Liver (tissue), 9 donors: Measurements from ENCODE around the gene MMS19. TPM values are rescaled to one million over a fixed set of nuclear protein-coding genes. Genes with fewer than 3 reads are reported as not detected.
"Not testable (repeated sequence)": the region's sequence is repeated elsewhere in the genome, so short reads cannot be mapped to it uniquely, and the experiment has no call there.

ENCODE experiments used
- DNase-seq: peaks from one replicate; pipeline ENCODE4 v3.0.0-alpha.2; 2017; ENCODE audit warnings: low spot score
- H3K27ac ChIP-seq, 2 donors: one replicate each; pipeline ENCODE4 v1.7.0; 2013; ENCODE audit warnings: inconsistent platforms in 2 of 2, low read length in 2 of 2, control low read depth in 1 of 2, low read depth in 1 of 2, mild to moderate bottlenecking in 1 of 2
- H3K27me3 ChIP-seq, 4 donors: one replicate each; pipeline versions ENCODE4 v1.6.1 to v1.7.0; 2013; ENCODE audit warnings: low read length in 3 of 4, inconsistent platforms in 1 of 4, mild to moderate bottlenecking in 1 of 4, moderate library complexity in 1 of 4; ENCODE audit not compliant: control insufficient read depth in 4 of 4, insufficient read depth in 4 of 4
- H3K36me3 ChIP-seq, 4 donors: one replicate each; pipeline versions ENCODE4 v1.6.1 to v1.7.0; 2013; ENCODE audit warnings: low read length in 3 of 4, mild to moderate bottlenecking in 3 of 4, low read depth in 1 of 4, moderate library complexity in 1 of 4; ENCODE audit not compliant: control insufficient read depth in 4 of 4, insufficient read depth in 3 of 4
- H3K4me1 ChIP-seq, 4 donors: one replicate each; pipeline versions ENCODE4 v1.6.1 to v1.7.0; 2013; ENCODE audit warnings: low read length in 3 of 4, mild to moderate bottlenecking in 3 of 4, moderate library complexity in 1 of 4; ENCODE audit not compliant: control insufficient read depth in 4 of 4, insufficient read depth in 4 of 4
- H3K4me3 ChIP-seq, 3 donors: one replicate each; pipeline versions ENCODE4 v1.6.1 to v1.7.0; 2013; ENCODE audit warnings: low read length in 3 of 3, control low read depth in 1 of 3, low read depth in 1 of 3, mild to moderate bottlenecking in 1 of 3
- H3K9ac ChIP-seq, 2 donors: one replicate each; pipeline ENCODE4 v1.7.0; 2013; ENCODE audit warnings: low read length in 2 of 2, mild to moderate bottlenecking in 2 of 2, moderate library complexity in 2 of 2, control low read depth in 1 of 2, low read depth in 1 of 2
- H3K9me3 ChIP-seq, 4 donors: one replicate each; pipeline versions ENCODE4 v1.6.1 to v1.7.0; 2013; ENCODE audit warnings: low read length in 3 of 4; ENCODE audit not compliant: control insufficient read depth in 4 of 4
- EGR1 ChIP-seq, 2 donors: IDR thresholded peaks; 2 replicates each; pipeline ENCODE4 v1.6.1; 2016 to 2018; ENCODE audit warnings: antibody characterized with exemption in 2 of 2, low read depth in 2 of 2
- RXRA ChIP-seq, 2 donors: IDR thresholded peaks; 2 replicates each; pipeline ENCODE4 v1.6.1; 2017 to 2018; ENCODE audit warnings: antibody characterized with exemption in 2 of 2, mild to moderate bottlenecking in 1 of 2
- SP1 ChIP-seq: IDR thresholded peaks from 2 replicates; pipeline ENCODE4 v1.6.1; 2018; ENCODE audit warnings: antibody characterized with exemption, mild to moderate bottlenecking
- YY1 ChIP-seq: IDR thresholded peaks from 2 replicates; pipeline ENCODE4 v1.6.1; 2016; ENCODE audit warnings: antibody characterized with exemption, mild to moderate bottlenecking
- whole genome bisulfite sequencing: extraction: QIAGEN DNeasy Blood & Tissue Kit; methylation state at CpG from one replicate; pipeline ENCODE4 v1.1.7; 2013; 5-methylcytosine and 5-hydroxymethylcytosine counted together
- polyA plus RNA-seq, 2 donors: library from polyadenylated mRNA; stranded (reverse) in 1 of 2; unstranded in 1 of 2; fragments of 200-250 nt in 1 of 2; fragments of >200 nt in 1 of 2; fragmentation: Nextera tagmentation in 1 of 2; extraction: Ambion mirVana in 1 of 2; gene quantifications; one replicate each; pipeline versions ENCODE4 v1.2.1 to v1.2.3, GENCODE V29; 2013 to 2015
- total RNA-seq, 2 donors: library from RNA; depleted of rRNA; stranded (reverse); fragments of >200 nt; gene quantifications; one replicate each; pipeline ENCODE4 v1.2.3, GENCODE V29; 2014
- TF ChIP-seq, protein P1 (sequence below): IDR thresholded peaks from 2 replicates; pipeline ENCODE4 v1.6.1; 2016; ENCODE audit warnings: antibody characterized with exemption, mild to moderate bottlenecking
- TF ChIP-seq, protein P2 (sequence below): IDR thresholded peaks from 2 replicates; pipeline ENCODE4 v1.6.1; 2016; ENCODE audit warnings: antibody characterized with exemption
- TF ChIP-seq, protein P3 (sequence below): fragments of 150-350 bp; IDR thresholded peaks from 2 replicates; pipeline ENCODE4 v1.5.1; 2017; ENCODE audit warnings: improper control_type of control experiment, low read depth, low read length; ENCODE audit not compliant: missing input control
- TF ChIP-seq, protein P4 (sequence below): IDR thresholded peaks from 2 replicates; pipeline ENCODE4 v1.6.1; 2016; ENCODE audit warnings: antibody characterized with exemption
- donor health status: healthy.
- donor health status: healthy.
- donor health status: healthy.
- donor health status: healthy.
- donor health status: healthy.

Gene MMS19
- total and polyA plus RNA-seq, 4 donors, result 15.0 to 29.1 (median 24.1) TPM

DNA sequence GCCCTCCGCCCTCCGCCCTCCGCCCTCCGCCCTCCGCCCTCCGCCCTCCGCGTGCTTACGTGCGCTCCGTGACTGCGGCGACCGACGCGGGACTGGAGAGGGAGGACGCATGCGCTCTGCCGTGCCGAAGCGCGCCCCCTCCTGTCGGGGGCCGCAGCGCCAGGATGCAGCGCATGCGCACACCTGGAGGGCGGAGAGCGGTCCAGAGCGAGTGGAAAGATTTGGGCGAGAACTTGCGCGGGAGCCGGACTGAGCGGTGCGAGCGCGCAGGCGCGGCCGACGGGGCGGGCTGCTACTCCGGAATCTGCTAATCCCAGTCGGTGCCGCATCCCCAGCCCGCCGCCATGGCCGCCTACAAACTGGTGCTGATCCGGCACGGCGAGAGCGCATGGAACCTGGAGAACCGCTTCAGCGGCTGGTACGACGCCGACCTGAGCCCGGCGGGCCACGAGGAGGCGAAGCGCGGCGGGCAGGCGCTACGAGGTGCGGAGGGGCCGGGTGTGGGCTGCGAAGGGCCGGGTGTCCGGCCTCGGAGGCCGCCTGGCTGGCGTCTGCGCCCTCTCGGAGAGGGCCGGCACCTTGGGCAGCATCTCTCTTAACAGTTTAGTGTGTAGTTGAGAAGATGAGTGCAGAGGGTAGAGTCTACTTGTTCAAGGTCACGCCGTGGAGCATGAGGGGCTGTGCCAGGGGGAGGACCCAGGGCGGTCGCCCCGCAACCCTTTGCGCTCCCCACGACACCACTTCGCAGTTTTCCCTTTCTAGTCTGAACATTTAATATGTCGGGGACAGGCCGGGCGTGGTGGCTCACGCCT, 72.1 kb downstream of the MMS19 start, which contains the start of gene PGAM1:
TSS of gene PGAM1 (plus strand) at position 228 of the 812 bp plus-strand sequence. CDS start at position 345, 117 bp downstream.
- DNase-seq, result peak; percentile 92
- peak within 1 kb of the TSS; percentile 90 to 93 for H3K27ac ChIP-seq
- H3K4me1 ChIP-seq, result peaks cover 2 to 20% (median 13%) of the 10 kb centered on the region in 4 donors
- peak within 1 kb of the TSS; percentile 83 to 89 for H3K9ac ChIP-seq
- WGBS, result 2% methylated on average over 88 of the region's 90 CpGs
- no peaks in the 10 kb centered on the region for H3K27me3 ChIP-seq
- H3K36me3 ChIP-seq, result peaks cover 2 to 14% (median 7%) of the 10 kb centered on the region in 4 donors
- TF ChIP-seq, protein P1, sequence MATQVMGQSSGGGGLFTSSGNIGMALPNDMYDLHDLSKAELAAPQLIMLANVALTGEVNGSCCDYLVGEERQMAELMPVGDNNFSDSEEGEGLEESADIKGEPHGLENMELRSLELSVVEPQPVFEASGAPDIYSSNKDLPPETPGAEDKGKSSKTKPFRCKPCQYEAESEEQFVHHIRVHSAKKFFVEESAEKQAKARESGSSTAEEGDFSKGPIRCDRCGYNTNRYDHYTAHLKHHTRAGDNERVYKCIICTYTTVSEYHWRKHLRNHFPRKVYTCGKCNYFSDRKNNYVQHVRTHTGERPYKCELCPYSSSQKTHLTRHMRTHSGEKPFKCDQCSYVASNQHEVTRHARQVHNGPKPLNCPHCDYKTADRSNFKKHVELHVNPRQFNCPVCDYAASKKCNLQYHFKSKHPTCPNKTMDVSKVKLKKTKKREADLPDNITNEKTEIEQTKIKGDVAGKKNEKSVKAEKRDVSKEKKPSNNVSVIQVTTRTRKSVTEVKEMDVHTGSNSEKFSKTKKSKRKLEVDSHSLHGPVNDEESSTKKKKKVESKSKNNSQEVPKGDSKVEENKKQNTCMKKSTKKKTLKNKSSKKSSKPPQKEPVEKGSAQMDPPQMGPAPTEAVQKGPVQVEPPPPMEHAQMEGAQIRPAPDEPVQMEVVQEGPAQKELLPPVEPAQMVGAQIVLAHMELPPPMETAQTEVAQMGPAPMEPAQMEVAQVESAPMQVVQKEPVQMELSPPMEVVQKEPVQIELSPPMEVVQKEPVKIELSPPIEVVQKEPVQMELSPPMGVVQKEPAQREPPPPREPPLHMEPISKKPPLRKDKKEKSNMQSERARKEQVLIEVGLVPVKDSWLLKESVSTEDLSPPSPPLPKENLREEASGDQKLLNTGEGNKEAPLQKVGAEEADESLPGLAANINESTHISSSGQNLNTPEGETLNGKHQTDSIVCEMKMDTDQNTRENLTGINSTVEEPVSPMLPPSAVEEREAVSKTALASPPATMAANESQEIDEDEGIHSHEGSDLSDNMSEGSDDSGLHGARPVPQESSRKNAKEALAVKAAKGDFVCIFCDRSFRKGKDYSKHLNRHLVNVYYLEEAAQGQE, result peak; percentile 53
- peak; percentile 78 for TF ChIP-seq YY1
- TF ChIP-seq, protein P2, sequence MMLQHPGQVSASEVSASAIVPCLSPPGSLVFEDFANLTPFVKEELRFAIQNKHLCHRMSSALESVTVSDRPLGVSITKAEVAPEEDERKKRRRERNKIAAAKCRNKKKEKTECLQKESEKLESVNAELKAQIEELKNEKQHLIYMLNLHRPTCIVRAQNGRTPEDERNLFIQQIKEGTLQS, result no peak
- peak in 1 of 2 donors; percentile 62 for TF ChIP-seq EGR1 (IDR thresholded peaks at IDR 0.05; ENCODE audit: low read depth in 2 of 2)
- TF ChIP-seq RXRA (IDR thresholded peaks at IDR 0.05), result no peak
- TF ChIP-seq, protein P3, sequence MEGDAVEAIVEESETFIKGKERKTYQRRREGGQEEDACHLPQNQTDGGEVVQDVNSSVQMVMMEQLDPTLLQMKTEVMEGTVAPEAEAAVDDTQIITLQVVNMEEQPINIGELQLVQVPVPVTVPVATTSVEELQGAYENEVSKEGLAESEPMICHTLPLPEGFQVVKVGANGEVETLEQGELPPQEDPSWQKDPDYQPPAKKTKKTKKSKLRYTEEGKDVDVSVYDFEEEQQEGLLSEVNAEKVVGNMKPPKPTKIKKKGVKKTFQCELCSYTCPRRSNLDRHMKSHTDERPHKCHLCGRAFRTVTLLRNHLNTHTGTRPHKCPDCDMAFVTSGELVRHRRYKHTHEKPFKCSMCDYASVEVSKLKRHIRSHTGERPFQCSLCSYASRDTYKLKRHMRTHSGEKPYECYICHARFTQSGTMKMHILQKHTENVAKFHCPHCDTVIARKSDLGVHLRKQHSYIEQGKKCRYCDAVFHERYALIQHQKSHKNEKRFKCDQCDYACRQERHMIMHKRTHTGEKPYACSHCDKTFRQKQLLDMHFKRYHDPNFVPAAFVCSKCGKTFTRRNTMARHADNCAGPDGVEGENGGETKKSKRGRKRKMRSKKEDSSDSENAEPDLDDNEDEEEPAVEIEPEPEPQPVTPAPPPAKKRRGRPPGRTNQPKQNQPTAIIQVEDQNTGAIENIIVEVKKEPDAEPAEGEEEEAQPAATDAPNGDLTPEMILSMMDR, result peak; percentile 70
- TF ChIP-seq SP1, result peak; percentile 39
- TF ChIP-seq, protein P4, sequence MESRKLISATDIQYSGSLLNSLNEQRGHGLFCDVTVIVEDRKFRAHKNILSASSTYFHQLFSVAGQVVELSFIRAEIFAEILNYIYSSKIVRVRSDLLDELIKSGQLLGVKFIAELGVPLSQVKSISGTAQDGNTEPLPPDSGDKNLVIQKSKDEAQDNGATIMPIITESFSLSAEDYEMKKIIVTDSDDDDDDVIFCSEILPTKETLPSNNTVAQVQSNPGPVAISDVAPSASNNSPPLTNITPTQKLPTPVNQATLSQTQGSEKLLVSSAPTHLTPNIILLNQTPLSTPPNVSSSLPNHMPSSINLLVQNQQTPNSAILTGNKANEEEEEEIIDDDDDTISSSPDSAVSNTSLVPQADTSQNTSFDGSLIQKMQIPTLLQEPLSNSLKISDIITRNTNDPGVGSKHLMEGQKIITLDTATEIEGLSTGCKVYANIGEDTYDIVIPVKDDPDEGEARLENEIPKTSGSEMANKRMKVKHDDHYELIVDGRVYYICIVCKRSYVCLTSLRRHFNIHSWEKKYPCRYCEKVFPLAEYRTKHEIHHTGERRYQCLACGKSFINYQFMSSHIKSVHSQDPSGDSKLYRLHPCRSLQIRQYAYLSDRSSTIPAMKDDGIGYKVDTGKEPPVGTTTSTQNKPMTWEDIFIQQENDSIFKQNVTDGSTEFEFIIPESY, result peak; percentile 79
- H3K4me3 ChIP-seq, result peak within 1 kb of the TSS; percentile 91 to 98 (median 96)
- H3K9me3 ChIP-seq, result no peaks in the 10 kb centered on the region

DNA sequence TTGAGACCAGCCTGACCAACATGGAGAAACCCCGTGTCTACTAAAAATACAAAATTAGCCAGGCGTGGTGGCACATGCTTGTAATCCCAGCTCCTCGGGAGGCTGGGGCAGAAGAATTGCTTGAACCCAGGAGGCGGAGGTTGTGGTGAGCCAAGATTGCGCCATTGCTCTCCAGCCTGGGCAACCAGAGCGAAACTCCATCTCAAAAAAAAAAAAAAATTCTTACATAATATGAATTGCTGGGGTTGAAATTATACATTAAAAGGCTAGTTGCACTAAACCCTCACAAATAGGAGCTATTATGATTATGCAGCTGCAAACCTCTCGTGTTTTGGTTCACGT, 74.5 kb downstream of the MMS19 start:
- WGBS, result 85% methylated on average over 8 of the region's 8 CpGs
- H3K27ac ChIP-seq, H3K9ac ChIP-seq, H3K27me3 ChIP-seq, H3K4me3 ChIP-seq, DNase-seq, H3K9me3 ChIP-seq, H3K36me3 ChIP-seq: not testable (repeated sequence)
- H3K4me1 ChIP-seq, result peaks cover 2 to 18% (median 12%) of the 10 kb centered on the region in 4 donors
